ENCODE data around the gene EIF4EBP2. TPM values are rescaled to one million over a fixed set of nuclear protein-coding genes. Genes with fewer than 3 reads are reported as not detected.
A peak's percentile ranks its signal among the peaks of the same experiment; 100 is the strongest.

EIF4EBP2 gene
- total RNA-seq, 2 experiments from 2014 or later = 49.3 to 54.2 TPM

- H3K36me3 Mint-ChIP-seq = peaks cover 7% of the 10 kb centered on the region
- ATAC-seq (ENCODE audit: low read depth) = no peak
- no peaks in the 10 kb centered on the region for H3K27me3 Mint-ChIP-seq
- H3K4me1 Mint-ChIP-seq = peaks cover 4% of the 10 kb centered on the region
- no peak for DNase-seq
- POLR2A ChIA-PET = interaction anchor here (0.8 kb wide), 1 partner anchor 25 kb away, joined by 3 read pairs; no protein-coding TSS in a partner anchor
- H3K27ac Mint-ChIP-seq = no peak overlapping the region
- no peaks in the 10 kb centered on the region for H3K9me3 Mint-ChIP-seq
- no peak overlapping the region for H3K4me3 Mint-ChIP-seq
Observed at GRCh38 chr10:70430493-70431445, 26.8 kb downstream of the EIF4EBP2 start.

GRCh38 chr10:70432101-70432500 is 28.2 kb downstream of the EIF4EBP2 start:
- DNase-seq = no peak
- Mint-ChIP-seq H3K27ac (no peak overlapping the region), H3K36me3 (peaks cover 7% of the 10 kb centered on the region), H3K4me3 (no peak overlapping the region), H3K9me3 (no peaks in the 10 kb centered on the region), H3K27me3 (no peaks in the 10 kb centered on the region), H3K4me1 (peaks cover 4% of the 10 kb centered on the region)
- ATAC-seq (ENCODE audit: low read depth) = no peak
- POLR2A ChIA-PET = no interaction called here

GRCh38 chr10:70432561-70433263 is 28.8 kb downstream of the EIF4EBP2 start:
- ATAC-seq (ENCODE audit: low read depth) (no peak), DNase-seq (no peak)
- H3K27me3 Mint-ChIP-seq = peaks cover 2% of the 10 kb centered on the region
- peaks cover 7% of the 10 kb centered on the region for H3K36me3 Mint-ChIP-seq
- peaks cover 4% of the 10 kb centered on the region for H3K4me1 Mint-ChIP-seq
- H3K27ac Mint-ChIP-seq = peak overlapping the region; percentile 22
- peak overlapping the region; percentile 54 for H3K4me3 Mint-ChIP-seq
- POLR2A ChIA-PET = interaction anchor here (0.7 kb wide), 1 partner anchor 29 kb away, joined by 3 read pairs; the partner anchor contains the start of gene EIF4EBP2
- no peaks in the 10 kb centered on the region for H3K9me3 Mint-ChIP-seq

- Mint-ChIP-seq H3K4me1 (peaks cover 4% of the 10 kb centered on the region), H3K36me3 (peaks cover 5% of the 10 kb centered on the region), H3K27ac (no peak overlapping the region), H3K4me3 (no peak overlapping the region), H3K27me3 (peaks cover 7% of the 10 kb centered on the region), H3K9me3 (no peaks in the 10 kb centered on the region)
- DNase-seq (no peak), ATAC-seq (ENCODE audit: low read depth) (no peak)
- POLR2A ChIA-PET = interaction anchor here (0.7 kb wide), 1 partner anchor 30 kb away, joined by 3 read pairs; the partner anchor contains the start of gene EIF4EBP2
Observed at GRCh38 chr10:70433581-70434280, 29.8 kb downstream of the EIF4EBP2 start.

GRCh38 chr10:70435241-70436085 is 31.5 kb downstream of the EIF4EBP2 start:
- Mint-ChIP-seq H3K27me3 (peaks cover 23% of the 10 kb centered on the region), H3K9me3 (no peaks in the 10 kb centered on the region), H3K27ac (no peak overlapping the region), H3K36me3 (peaks cover 5% of the 10 kb centered on the region), H3K4me3 (no peak overlapping the region), H3K4me1 (peaks cover 4% of the 10 kb centered on the region)
- ATAC-seq (ENCODE audit: low read depth) (no peak), DNase-seq (no peak)
- POLR2A ChIA-PET = no interaction called here

- Mint-ChIP-seq H3K27me3 (peaks cover 42% of the 10 kb centered on the region), H3K36me3 (peaks cover 2% of the 10 kb centered on the region), H3K4me1 (peaks cover 8% of the 10 kb centered on the region), H3K27ac (no peak overlapping the region), H3K4me3 (no peak overlapping the region), H3K9me3 (no peaks in the 10 kb centered on the region)
- DNase-seq (no peak), ATAC-seq (ENCODE audit: low read depth) (no peak)
- POLR2A ChIA-PET = no interaction called here
Observed at GRCh38 chr10:70437721-70438120, 33.8 kb downstream of the EIF4EBP2 start.

GRCh38 chr10:70440296-70441160 is 36.6 kb downstream of the EIF4EBP2 start:
- no peak overlapping the region for H3K27ac Mint-ChIP-seq
- H3K27me3 Mint-ChIP-seq = peaks cover 54% of the 10 kb centered on the region
- H3K36me3 Mint-ChIP-seq = no peaks in the 10 kb centered on the region
- H3K4me3 Mint-ChIP-seq = peak overlapping the region; percentile 79
- DNase-seq (no peak), ATAC-seq (ENCODE audit: low read depth) (peak; percentile 41)
- no peaks in the 10 kb centered on the region for H3K9me3 Mint-ChIP-seq
- H3K4me1 Mint-ChIP-seq = peaks cover 6% of the 10 kb centered on the region
- POLR2A ChIA-PET = interaction anchor here (1.6 kb wide), 1 partner anchor 37 kb away, joined by 4 read pairs; the partner anchor contains the start of gene EIF4EBP2

- DNase-seq = peak; percentile 43
- Mint-ChIP-seq H3K27me3 (peaks cover 57% of the 10 kb centered on the region), H3K36me3 (no peaks in the 10 kb centered on the region), H3K4me1 (peaks cover 6% of the 10 kb centered on the region), H3K9me3 (no peaks in the 10 kb centered on the region), H3K27ac (no peak within 1 kb of the TSS), H3K4me3 (peak within 1 kb of the TSS; percentile 79)
- peak; percentile 48 for ATAC-seq (ENCODE audit: low read depth)
- POLR2A ChIA-PET = interaction anchor here (1.6 kb wide), 1 partner anchor 37 kb away, joined by 4 read pairs; the partner anchor contains the start of gene EIF4EBP2
Observed at GRCh38 chr10:70441161-70441894, 37.4 kb downstream of the EIF4EBP2 start, which contains the start of gene NODAL. NODAL (minus strand) TSS chr10:70441681; CDS start chr10:70441667, 14 bp downstream.

- POLR2A ChIA-PET = interaction anchor here (1.6 kb wide), 1 partner anchor 38 kb away, joined by 4 read pairs; the partner anchor contains the start of gene EIF4EBP2
- Mint-ChIP-seq H3K27ac (no peak overlapping the region), H3K4me3 (no peak overlapping the region), H3K36me3 (no peaks in the 10 kb centered on the region), H3K4me1 (peaks cover 6% of the 10 kb centered on the region), H3K9me3 (no peaks in the 10 kb centered on the region), H3K27me3 (peaks cover 59% of the 10 kb centered on the region)
- ATAC-seq (ENCODE audit: low read depth) (no peak), DNase-seq (no peak)
Observed at GRCh38 chr10:70441895-70442309, 38.0 kb downstream of the EIF4EBP2 start.

- POLR2A ChIA-PET = no interaction called here
- no peaks in the 10 kb centered on the region for H3K36me3 Mint-ChIP-seq
- no peak for ATAC-seq (ENCODE audit: low read depth)
- H3K4me3 Mint-ChIP-seq = no peak overlapping the region
- H3K9me3 Mint-ChIP-seq = no peaks in the 10 kb centered on the region
- H3K27ac Mint-ChIP-seq = no peak overlapping the region
- no peak for DNase-seq
- H3K27me3 Mint-ChIP-seq = peaks cover 60% of the 10 kb centered on the region
- H3K4me1 Mint-ChIP-seq = peaks cover 6% of the 10 kb centered on the region
Observed at GRCh38 chr10:70442332-70442988, 38.5 kb downstream of the EIF4EBP2 start.

GRCh38 chr10:70444744-70445143 is 40.8 kb downstream of the EIF4EBP2 start:
- no peak overlapping the region for H3K27ac Mint-ChIP-seq
- no peaks in the 10 kb centered on the region for H3K9me3 Mint-ChIP-seq
- H3K27me3 Mint-ChIP-seq = peaks cover 43% of the 10 kb centered on the region
- ATAC-seq (ENCODE audit: low read depth) (no peak), DNase-seq (no peak)
- H3K4me3 Mint-ChIP-seq = no peak overlapping the region
- H3K36me3 Mint-ChIP-seq = no peaks in the 10 kb centered on the region
- H3K4me1 Mint-ChIP-seq = peaks cover 6% of the 10 kb centered on the region
- POLR2A ChIA-PET = no interaction called here

Measured in activated naive CD8-positive, alpha-beta T cell treated with anti-CD3 and anti-CD28 coated beads, Interleukin-2, amount 10 ng/mL, durations not matched to agents 7 days and 5 days (primary cell).